GM18907 (cell line): ENCODE measurements around the gene WDR45B.

Experiments used
- ATAC-seq: cut with Tn5 transposase; IDR thresholded peaks from one replicate; pipeline ENCODE4 v1.9.1; 2021; ENCODE audit warnings: mild to moderate bottlenecking, moderate library complexity; ENCODE audit not compliant: unreplicated experiment

The WDR45B gene

GRCh38 chr17:82631544-82631943 lies 16.7 kb downstream of the WDR45B start:
- ATAC-seq, result no peak

- ATAC-seq, result no peak
These were observed 18.0 kb downstream of the WDR45B start for GRCh38 chr17:82630212-82630611.

GRCh38 chr17:82629748-82630147 lies 18.5 kb downstream of the WDR45B start:
- no peak for ATAC-seq

GRCh38 chr17:82627405-82627804 lies 20.8 kb downstream of the WDR45B start:
- no peak for ATAC-seq

- ATAC-seq, result no peak
These were observed 24.5 kb downstream of the WDR45B start for GRCh38 chr17:82623707-82624106.

- no peak for ATAC-seq
These were observed 28.6 kb downstream of the WDR45B start for GRCh38 chr17:82619641-82620040.

GRCh38 chr17:82619211-82619610 lies 29.0 kb downstream of the WDR45B start:
- ATAC-seq, result no peak

- no peak for ATAC-seq
These were observed 32.1 kb downstream of the WDR45B start for GRCh38 chr17:82616021-82616711.

- no peak for ATAC-seq
These were observed 32.9 kb downstream of the WDR45B start for GRCh38 chr17:82615084-82616020.

GRCh38 chr17:82614095-82614631 lies 34.1 kb downstream of the WDR45B start:
- ATAC-seq, result no peak

- no peak for ATAC-seq
These were observed 34.8 kb downstream of the WDR45B start for GRCh38 chr17:82613283-82614094.

- ATAC-seq, result no peak
These were observed 36.8 kb downstream of the WDR45B start for GRCh38 chr17:82611140-82612058.

- no peak for ATAC-seq
These were observed 38.6 kb downstream of the WDR45B start for GRCh38 chr17:82609655-82610054.

GRCh38 chr17:82608816-82609215 lies 39.4 kb downstream of the WDR45B start:
- no peak for ATAC-seq

- ATAC-seq, result no peak
These were observed 42.2 kb downstream of the WDR45B start for GRCh38 chr17:82605939-82606600.

GRCh38 chr17:82604532-82604931 lies 43.7 kb downstream of the WDR45B start:
- no peak for ATAC-seq

GRCh38 chr17:82603981-82604448 lies 44.2 kb downstream of the WDR45B start:
- no peak for ATAC-seq

- no peak for ATAC-seq
These were observed 45.1 kb downstream of the WDR45B start for GRCh38 chr17:82602986-82603710.

- ATAC-seq, result no peak
These were observed 45.8 kb downstream of the WDR45B start for GRCh38 chr17:82602487-82602886.
